B cell (primary cell): ENCODE data around the gene CD80. TPM values are rescaled to one million over a fixed set of nuclear protein-coding genes. Genes with fewer than 3 reads are reported as not detected.
"Not testable (repeated sequence)": the region's sequence is repeated elsewhere in the genome, so short reads cannot be mapped to it uniquely, and the experiment has no call there.

Source experiments
- ATAC-seq: fragments of 200-7000 bp; cut with Tn5 transposase; one replicate; pipeline ENCODE4 v1.10.0; 2021; ENCODE audit warnings: low read depth, mild to moderate bottlenecking, moderate number of reproducible peaks, moderate library complexity
- CTCF ChIA-PET: fragments of 350-600 bp; sonication (Branson Sonifier 250); formaldehyde crosslinking; loops from one replicate; lab custom pipeline; 2021; ENCODE audit warnings: antibody characterized with exemption, inconsistent platforms; lab: Charles Lee
- POLR2A ChIA-PET: fragments of 350-600 bp; sonication (Branson Sonifier 250); formaldehyde crosslinking; loops from one replicate; lab custom pipeline; 2021; ENCODE audit warnings: antibody characterized with exemption; lab: Charles Lee
- DNase-seq: peaks from one replicate; pipeline ENCODE4 v3.0.0; 2013
- H2AFZ ChIP-seq: 2 replicates; pipeline ENCODE4 v1.6.1; 2012; ENCODE audit warnings: mild to moderate bottlenecking, low read depth, low read length; ENCODE audit not compliant: insufficient read depth, poor library complexity, severe bottlenecking
- H3K27ac ChIP-seq, 2 donors: 1 replicate in 1 of 2; 2 replicates in 1 of 2; pipeline ENCODE4 v1.5.1; 2012 to 2013; ENCODE audit warnings: low read length in 2 of 2, mild to moderate bottlenecking in 2 of 2, moderate library complexity in 1 of 2
- H3K27me3 ChIP-seq, 4 experiments: fragments of 200-600 bp in 1 of 4; sonication (generic) in 1 of 4; replicated peaks in 1 of 4; 1 replicate in 2 of 4; 2 replicates in 2 of 4; pipeline versions ENCODE4 v1.6.1 to v1.7.0; 2013 to 2016; ENCODE audit warnings: low read length in 3 of 4, mild to moderate bottlenecking in 2 of 4, mixed read lengths in 1 of 4, moderate library complexity in 1 of 4; ENCODE audit not compliant: insufficient read depth in 4 of 4, control insufficient read depth in 3 of 4; ENCODE audit errors: control extremely low read depth in 1 of 4
- H3K36me3 ChIP-seq, 2 experiments: replicated peaks in 1 of 2; 1 replicate in 1 of 2; 2 replicates in 1 of 2; pipeline versions ENCODE4 v1.6.1 to v1.7.1; 2013; ENCODE audit warnings: low read length in 1 of 2; ENCODE audit not compliant: insufficient read depth in 2 of 2, control insufficient read depth in 1 of 2; ENCODE audit errors: control extremely low read depth in 1 of 2, extremely low read depth in 1 of 2
- H3K4me1 ChIP-seq, 2 donors: fragments of 200-600 bp in 1 of 2; sonication (generic) in 1 of 2; 1 replicate in 1 of 2; 2 replicates in 1 of 2; pipeline versions ENCODE4 v1.5.1 to v1.6.1; 2013 to 2017; ENCODE audit warnings: low read length in 2 of 2; ENCODE audit not compliant: control insufficient read depth in 2 of 2, insufficient read depth in 2 of 2
- H3K4me2 ChIP-seq: replicated peaks from 2 replicates; pipeline ENCODE3; 2012; ENCODE audit warnings: mild to moderate bottlenecking, low read depth, low read length; ENCODE audit not compliant: poor library complexity, severe bottlenecking
- H3K4me3 ChIP-seq, 5 experiments: fragments of 200-600 bp in 1 of 5; sonication (generic) in 1 of 5; 1 replicate in 3 of 5; 2 replicates in 2 of 5; pipeline versions ENCODE4 v1.5.1 to v1.7.0; 2011 to 2016; ENCODE audit warnings: low read length in 4 of 5, mild to moderate bottlenecking in 4 of 5, low read depth in 2 of 5, control low read depth in 1 of 5, moderate library complexity in 1 of 5; ENCODE audit not compliant: insufficient read depth in 1 of 5; ENCODE audit errors: control extremely low read depth in 1 of 5, extremely low read depth in 1 of 5
- H3K79me2 ChIP-seq: fragments of 200-600 bp; sonication (generic); one replicate; pipeline ENCODE4 v1.6.0; 2016; ENCODE audit warnings: low read length; ENCODE audit not compliant: control insufficient read depth, insufficient read depth
- H3K9ac ChIP-seq: fragments of 200-600 bp; sonication (generic); 2 replicates; pipeline ENCODE4 v1.6.1; 2017; ENCODE audit warnings: mild to moderate bottlenecking, low read length, moderate library complexity
- H3K9me3 ChIP-seq, 3 donors: one replicate each; pipeline versions ENCODE4 v1.6.1 to v1.7.1; 2013; ENCODE audit warnings: low read length in 2 of 3; ENCODE audit not compliant: control insufficient read depth in 2 of 3, insufficient read depth in 1 of 3; ENCODE audit errors: control extremely low read depth in 1 of 3
- H4K20me1 ChIP-seq: 2 replicates; pipeline ENCODE4 v1.6.0; 2012; ENCODE audit warnings: mild to moderate bottlenecking, low read length; ENCODE audit not compliant: insufficient read depth, control insufficient read depth, poor library complexity, severe bottlenecking
- H3K27ac Mint-ChIP-seq: one replicate; pipeline ENCODE4 v1.8.0; 2021; ENCODE audit warnings: mixed read lengths
- H3K27me3 Mint-ChIP-seq: one replicate; pipeline ENCODE4 v1.8.0; 2021; ENCODE audit warnings: mixed read lengths
- H3K4me1 Mint-ChIP-seq: one replicate; pipeline ENCODE4 v1.8.0; 2021; ENCODE audit warnings: mixed read lengths
- H3K4me3 Mint-ChIP-seq: one replicate; pipeline ENCODE4 v1.8.0; 2021; ENCODE audit warnings: mixed read lengths
- H3K9me3 Mint-ChIP-seq: one replicate; pipeline ENCODE4 v1.8.0; 2022; ENCODE audit warnings: mixed read lengths; ENCODE audit not compliant: insufficient read depth
- EZH2 ChIP-seq: IDR thresholded peaks from 2 replicates; pipeline ENCODE4 v1.6.1; 2012; ENCODE audit warnings: borderline replicate concordance, low read depth, mild to moderate bottlenecking, moderate library complexity, low read length; ENCODE audit not compliant: insufficient read depth, poor library complexity, severe bottlenecking
- WGBS: methylation state at CpG from one replicate; pipeline ENCODE4 v1.1.5; 2013; ENCODE audit warnings: missing lambda C conversion rate; ENCODE audit not compliant: insufficient coverage; 5-methylcytosine and 5-hydroxymethylcytosine counted together
- intact Hi-C: fragments of 100-400 bp; cut with micrococcal nuclease; formaldehyde crosslinking; loops from one replicate; pipeline ENCODE4 v1.10.0; 2022
- polyA plus RNA-seq: library from polyadenylated mRNA; depleted of rRNA; stranded (reverse); fragments of >200 nt; gene quantifications from 2 replicates; pipeline ENCODE4 v1.2.3, GENCODE V29; 2012
- total RNA-seq, 2 donors: library from RNA; stranded (reverse); fragments of 120-200 nt in 1 of 2; gene quantifications; 1 replicate in 1 of 2; 2 replicates in 1 of 2; pipeline versions ENCODE4 v1.2.3 to v1.2.4, GENCODE V29; 2013 to 2022
- TF ChIP-seq, protein P1 (sequence below): fragments of 200-600 bp; IDR thresholded peaks from one replicate; pipeline ENCODE4 v1.8.0; 2022; ENCODE audit warnings: antibody characterized with exemption, mild to moderate bottlenecking

Gene CD80
- total and polyA plus RNA-seq, 2 donors (not counting 1 experiment from before 2014, with no cell fraction given): 15.0 to 26.5 TPM

- Histone ChIP-seq H3K4me1 (peaks cover 3 to 8% of the 10 kb centered on the region in 2 donors), H3K9ac (no peak overlapping the region), H3K9me3 (no peaks in the 10 kb centered on the region), H3K27me3 (no peaks in the 10 kb centered on the region), H2AFZ (no peak overlapping the region), H3K79me2 (no peaks in the 10 kb centered on the region), H3K4me3 (no peak overlapping the region), H3K4me2 (no peak overlapping the region), H4K20me1 (no peaks in the 10 kb centered on the region), H3K36me3 (no peaks in the 10 kb centered on the region), H3K27ac (no peak overlapping the region)
- H3K27ac Mint-ChIP-seq: no peak overlapping the region
- H3K27me3 Mint-ChIP-seq: no peaks in the 10 kb centered on the region
- H3K4me1 Mint-ChIP-seq: peaks cover 13% of the 10 kb centered on the region
- peak; percentile 43 for ATAC-seq
- CTCF ChIA-PET: no interaction called here
- TF ChIP-seq, protein P1, sequence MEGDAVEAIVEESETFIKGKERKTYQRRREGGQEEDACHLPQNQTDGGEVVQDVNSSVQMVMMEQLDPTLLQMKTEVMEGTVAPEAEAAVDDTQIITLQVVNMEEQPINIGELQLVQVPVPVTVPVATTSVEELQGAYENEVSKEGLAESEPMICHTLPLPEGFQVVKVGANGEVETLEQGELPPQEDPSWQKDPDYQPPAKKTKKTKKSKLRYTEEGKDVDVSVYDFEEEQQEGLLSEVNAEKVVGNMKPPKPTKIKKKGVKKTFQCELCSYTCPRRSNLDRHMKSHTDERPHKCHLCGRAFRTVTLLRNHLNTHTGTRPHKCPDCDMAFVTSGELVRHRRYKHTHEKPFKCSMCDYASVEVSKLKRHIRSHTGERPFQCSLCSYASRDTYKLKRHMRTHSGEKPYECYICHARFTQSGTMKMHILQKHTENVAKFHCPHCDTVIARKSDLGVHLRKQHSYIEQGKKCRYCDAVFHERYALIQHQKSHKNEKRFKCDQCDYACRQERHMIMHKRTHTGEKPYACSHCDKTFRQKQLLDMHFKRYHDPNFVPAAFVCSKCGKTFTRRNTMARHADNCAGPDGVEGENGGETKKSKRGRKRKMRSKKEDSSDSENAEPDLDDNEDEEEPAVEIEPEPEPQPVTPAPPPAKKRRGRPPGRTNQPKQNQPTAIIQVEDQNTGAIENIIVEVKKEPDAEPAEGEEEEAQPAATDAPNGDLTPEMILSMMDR: no peak
- no peak for TF ChIP-seq EZH2
- H3K4me3 Mint-ChIP-seq: no peak overlapping the region
- no peaks in the 10 kb centered on the region for H3K9me3 Mint-ChIP-seq
- WGBS: 41% methylated on average over 3 of the region's 5 CpGs
- POLR2A ChIA-PET: interaction anchor here (0.7 kb wide), 1 partner anchor 19 kb away, joined by 3 read pairs; no protein-coding TSS in a partner anchor
- intact Hi-C loops: no loop called here
- no peak for DNase-seq
Measured at GRCh38 chr3:119570229-119570628, 10.8 kb upstream of the CD80 start.

DNA sequence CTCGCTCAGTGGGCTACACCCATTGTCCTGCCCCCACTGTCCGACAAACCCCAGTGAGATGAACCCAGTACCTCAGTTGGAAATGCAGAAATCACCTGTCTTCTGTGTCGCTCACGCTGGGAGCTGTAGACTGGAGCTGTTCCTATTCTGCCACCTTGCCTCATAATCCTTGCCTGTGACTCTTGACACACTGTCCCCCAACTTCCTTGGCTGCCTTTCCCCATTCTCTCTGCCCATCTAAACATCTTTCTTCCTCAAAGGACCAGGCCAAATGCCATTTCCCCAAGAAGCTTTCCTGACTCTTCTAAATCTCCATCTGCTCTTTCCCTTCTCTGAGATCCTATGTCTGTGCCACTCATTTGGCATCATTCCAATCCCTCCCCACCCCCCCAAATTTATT is 9.7 kb upstream of the CD80 start:
- H3K9me3 Mint-ChIP-seq: no peaks in the 10 kb centered on the region
- Histone ChIP-seq H3K9ac (no peak overlapping the region), H3K27ac (no peak overlapping the region), H3K27me3 (no peaks in the 10 kb centered on the region), H4K20me1 (no peaks in the 10 kb centered on the region), H3K4me1 (peaks cover 3 to 8% of the 10 kb centered on the region in 2 donors), H3K79me2 (no peaks in the 10 kb centered on the region), H3K4me3 (no peak overlapping the region), H3K9me3 (no peaks in the 10 kb centered on the region), H3K36me3 (no peaks in the 10 kb centered on the region), H2AFZ (no peak overlapping the region), H3K4me2 (no peak overlapping the region)
- ChIA-PET CTCF (interaction anchor here (0.9 kb wide), 1 partner anchor 127 kb away, joined by 3 read pairs; no protein-coding TSS in a partner anchor), POLR2A (no interaction called here)
- WGBS: 100% methylated on average over 4 of the region's 4 CpGs
- no peaks in the 10 kb centered on the region for H3K27me3 Mint-ChIP-seq
- H3K4me1 Mint-ChIP-seq: peaks cover 18% of the 10 kb centered on the region
- TF ChIP-seq, protein P1: no peak
- TF ChIP-seq EZH2: no peak
- H3K27ac Mint-ChIP-seq: no peak overlapping the region
- no peak overlapping the region for H3K4me3 Mint-ChIP-seq
- no peak for ATAC-seq
- intact Hi-C loops: no loop called here
- DNase-seq: no peak

GRCh38 chr3:119563334-119563733 is 3.9 kb upstream of the CD80 start:
- peaks cover 51% of the 10 kb centered on the region for H3K4me1 Mint-ChIP-seq
- no CpG with 5 or more reads among the region's 2 CpGs for WGBS
- not testable (repeated sequence) for H3K9me3 Mint-ChIP-seq

More at GRCh38 chr3:119563334-119563733, 3.9 kb upstream of the CD80 start:
- intact Hi-C loops, H3K36me3 ChIP-seq, H3K4me2 ChIP-seq, H3K4me3 Mint-ChIP-seq, ATAC-seq, H3K9me3 ChIP-seq, DNase-seq, H3K27me3 Mint-ChIP-seq, H3K9ac ChIP-seq, H3K27me3 ChIP-seq, H2AFZ ChIP-seq, H3K4me3 ChIP-seq, H4K20me1 ChIP-seq: not testable (repeated sequence)
- ChIA-PET POLR2A (interaction anchor here (0.7 to 1.5 kb wide), 2 partner anchors 33 to 100 kb away, joined by 3 to 4 read pairs; partner anchors contain the start of gene TMEM39A), CTCF (interaction anchor here (2.1 kb wide), 1 partner anchor 118 kb away, joined by 7 read pairs; no protein-coding TSS in a partner anchor)
- Histone ChIP-seq H3K4me1 (peaks cover 23 to 39% of the 10 kb centered on the region in 2 donors), H3K79me2 (peaks cover 11% of the 10 kb centered on the region), H3K27ac (peak overlapping the region; percentile 92)
- H3K27ac Mint-ChIP-seq: peak overlapping the region; percentile 75
